Fibroblast of the aortic adventitia (primary cell): ENCODE data around the gene PRKCA. TPM values are rescaled to one million over a fixed set of nuclear protein-coding genes. Genes with fewer than 3 reads are reported as not detected.

ENCODE experiments used
- DNase-seq: peaks from one replicate; pipeline ENCODE4 v3.0.0-alpha.2; 2010; ENCODE audit warnings: low read depth
- H3K4me3 ChIP-seq: 2 replicates; pipeline ENCODE4 v1.5.1; 2011; ENCODE audit warnings: low read depth, mild to moderate bottlenecking, control low read depth, low read length, moderate library complexity
- small RNA-seq: library from RNA; depleted of rRNA; stranded (forward); fragments of <200 nt; gene quantifications from one replicate; pipeline ENCODE3, GENCODE V24; 2012
- total RNA-seq: library from RNA; depleted of rRNA; stranded (reverse); fragments of >200 nt; gene quantifications from 2 replicates; pipeline ENCODE4 v1.2.3, GENCODE V29; 2012; ENCODE audit warnings: low replicate concordance
- TF ChIP-seq, protein P1 (sequence below): IDR thresholded peaks from 2 replicates; pipeline ENCODE4 v1.5.1; 2011; ENCODE audit warnings: mild to moderate bottlenecking, low read length, control low read depth, inconsistent platforms; ENCODE audit not compliant: insufficient read depth

PRKCA gene
- total RNA-seq, 1 donor, result 43.7 TPM

DNA sequence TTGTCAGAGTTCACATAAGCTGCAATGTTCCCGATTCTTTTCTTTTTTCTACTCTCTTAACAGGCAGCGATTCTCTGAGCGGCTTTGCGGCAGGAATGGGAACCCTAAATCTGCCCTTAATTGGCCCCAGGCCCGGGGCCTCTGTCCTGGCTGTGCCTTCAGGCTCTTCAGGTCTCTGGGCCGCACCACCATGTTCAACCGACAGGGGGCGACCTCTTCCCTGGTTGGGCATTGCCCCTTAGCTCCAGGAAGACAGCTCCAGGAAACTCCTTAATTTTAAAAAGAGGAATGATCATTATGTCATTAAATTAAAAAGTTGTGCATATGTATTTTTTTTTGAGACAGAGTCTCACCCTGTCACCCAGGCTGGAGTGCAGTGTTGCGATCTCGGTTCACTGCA is 552.8 kb downstream of the PRKCA start:
- H3K4me3 ChIP-seq, result no peak overlapping the region
- TF ChIP-seq, protein P1, sequence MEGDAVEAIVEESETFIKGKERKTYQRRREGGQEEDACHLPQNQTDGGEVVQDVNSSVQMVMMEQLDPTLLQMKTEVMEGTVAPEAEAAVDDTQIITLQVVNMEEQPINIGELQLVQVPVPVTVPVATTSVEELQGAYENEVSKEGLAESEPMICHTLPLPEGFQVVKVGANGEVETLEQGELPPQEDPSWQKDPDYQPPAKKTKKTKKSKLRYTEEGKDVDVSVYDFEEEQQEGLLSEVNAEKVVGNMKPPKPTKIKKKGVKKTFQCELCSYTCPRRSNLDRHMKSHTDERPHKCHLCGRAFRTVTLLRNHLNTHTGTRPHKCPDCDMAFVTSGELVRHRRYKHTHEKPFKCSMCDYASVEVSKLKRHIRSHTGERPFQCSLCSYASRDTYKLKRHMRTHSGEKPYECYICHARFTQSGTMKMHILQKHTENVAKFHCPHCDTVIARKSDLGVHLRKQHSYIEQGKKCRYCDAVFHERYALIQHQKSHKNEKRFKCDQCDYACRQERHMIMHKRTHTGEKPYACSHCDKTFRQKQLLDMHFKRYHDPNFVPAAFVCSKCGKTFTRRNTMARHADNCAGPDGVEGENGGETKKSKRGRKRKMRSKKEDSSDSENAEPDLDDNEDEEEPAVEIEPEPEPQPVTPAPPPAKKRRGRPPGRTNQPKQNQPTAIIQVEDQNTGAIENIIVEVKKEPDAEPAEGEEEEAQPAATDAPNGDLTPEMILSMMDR, result peak; percentile 21
- no peak for DNase-seq

DNA sequence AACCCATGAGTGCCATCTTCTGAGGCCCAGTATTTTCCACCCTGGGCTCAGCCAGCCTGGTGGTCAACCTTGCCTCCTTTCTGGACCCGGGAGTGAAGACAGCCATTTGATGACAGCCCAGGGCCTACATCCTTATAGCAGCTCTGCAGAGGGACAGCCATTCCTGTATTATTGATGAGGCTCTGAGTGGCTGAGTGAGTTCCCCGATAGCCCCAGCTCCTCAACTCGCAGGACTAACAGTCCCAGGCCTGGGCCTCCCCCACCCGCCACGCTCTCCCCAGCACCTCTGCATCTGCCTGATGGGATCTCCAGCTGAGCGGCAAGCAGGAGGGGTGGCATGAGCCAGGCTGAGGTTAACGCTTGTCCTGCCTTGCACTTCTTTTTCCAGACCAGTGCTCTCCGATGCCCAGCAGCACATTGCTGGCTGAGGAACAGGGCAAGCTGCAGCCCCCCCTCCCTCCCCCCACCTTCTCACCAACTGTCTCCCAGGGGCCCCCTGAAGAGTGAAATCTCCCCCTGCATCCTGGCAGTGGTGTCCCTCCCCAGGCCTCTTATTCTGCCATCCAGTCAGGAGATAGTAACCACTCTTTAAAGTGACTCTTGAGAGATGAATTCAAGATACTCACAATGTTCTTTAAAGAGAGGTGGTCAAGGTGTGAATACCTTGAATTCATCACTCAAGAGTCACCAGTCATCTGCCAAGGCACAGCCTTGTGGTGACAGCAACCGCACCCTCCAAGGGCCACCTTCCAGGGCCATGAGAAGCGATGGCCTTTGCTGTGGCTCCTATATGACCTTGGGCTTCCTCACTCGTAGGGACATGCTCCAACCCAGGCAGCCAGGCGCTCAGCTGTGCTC is 556.0 kb downstream of the PRKCA start:
- no peak overlapping the region for H3K4me3 ChIP-seq
- DNase-seq, result no peak
- TF ChIP-seq, protein P1, result no peak

DNA sequence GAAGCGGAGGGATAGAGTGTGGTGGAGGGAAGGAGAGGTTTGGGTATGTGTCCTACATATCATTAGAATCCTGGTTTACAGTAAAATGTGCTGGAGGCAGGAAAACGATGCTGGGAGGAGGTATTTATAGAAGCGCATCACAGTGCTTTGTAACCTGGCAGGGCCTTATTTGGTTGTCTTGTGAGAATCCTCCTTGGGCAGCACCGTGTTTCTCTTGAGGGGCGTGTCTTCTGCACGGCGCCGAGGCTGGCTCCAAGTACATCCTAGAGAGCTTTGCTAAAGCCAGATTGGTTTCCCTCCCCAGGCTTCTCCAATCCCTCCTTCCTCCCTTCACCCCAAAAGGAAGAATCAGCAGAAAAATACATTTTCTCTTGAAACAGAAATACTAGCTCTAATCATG is 556.9 kb downstream of the PRKCA start:
- no peak overlapping the region for H3K4me3 ChIP-seq
- TF ChIP-seq, protein P1, result no peak
- DNase-seq, result no peak

DNA sequence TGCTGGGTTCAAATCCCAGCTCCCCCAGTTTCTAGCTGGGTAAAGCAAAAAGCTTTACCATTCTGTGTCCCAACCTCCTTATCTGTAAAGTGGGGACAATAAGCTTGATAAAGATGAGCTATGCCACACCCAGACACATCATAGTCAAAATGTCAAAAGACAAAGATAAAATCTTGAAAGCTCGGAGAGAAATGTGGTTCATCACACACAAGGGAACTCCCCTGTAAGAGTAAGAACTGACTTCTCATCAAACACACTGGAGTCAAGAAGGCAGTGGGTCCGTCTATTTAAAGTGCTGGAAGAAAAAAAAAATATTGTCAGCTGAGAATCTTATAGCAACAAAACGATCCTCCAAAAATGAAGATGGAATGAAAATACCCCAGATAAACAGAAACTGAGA is 557.8 kb downstream of the PRKCA start:
- DNase-seq, result no peak
- H3K4me3 ChIP-seq, result no peak overlapping the region
- TF ChIP-seq, protein P1, result no peak

Small RNA genes lying within 50 kb of the gene (small RNA-seq; reads per million reads assigned to genes)
- not detected for gene MIR634
- gene RN7SL735P, result not detected
- not detected for gene RNA5SP444
- not detected for gene RNA5SP445
- not detected for gene RNU6-928P

Other genes with a start within 250 kb of the PRKCA start
- 7.2 and 10.6 TPM in 2 replicates for gene CEP112, start 110.5 kb upstream of the PRKCA start, total RNA-seq
- not detected in 2 replicates for gene APOH, start 73.2 kb upstream of the PRKCA start, total RNA-seq